GM21576 (cell line): ENCODE data around the gene UCP1.

Source experiments
- ATAC-seq: cut with Tn5 transposase; IDR thresholded peaks from one replicate; pipeline ENCODE4 v1.9.1; 2021; ENCODE audit warnings: mild to moderate bottlenecking, moderate library complexity; ENCODE audit not compliant: unreplicated experiment

Gene UCP1, protein sequence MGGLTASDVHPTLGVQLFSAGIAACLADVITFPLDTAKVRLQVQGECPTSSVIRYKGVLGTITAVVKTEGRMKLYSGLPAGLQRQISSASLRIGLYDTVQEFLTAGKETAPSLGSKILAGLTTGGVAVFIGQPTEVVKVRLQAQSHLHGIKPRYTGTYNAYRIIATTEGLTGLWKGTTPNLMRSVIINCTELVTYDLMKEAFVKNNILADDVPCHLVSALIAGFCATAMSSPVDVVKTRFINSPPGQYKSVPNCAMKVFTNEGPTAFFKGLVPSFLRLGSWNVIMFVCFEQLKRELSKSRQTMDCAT

GRCh38 chr4:140568507-140569306 lies at the start of gene UCP1:
Gene UCP1, minus strand, starts transcription at chr4:140568961. Its CDS starts 232 bp downstream, at chr4:140568729.
- ATAC-seq = no peak

DNA sequence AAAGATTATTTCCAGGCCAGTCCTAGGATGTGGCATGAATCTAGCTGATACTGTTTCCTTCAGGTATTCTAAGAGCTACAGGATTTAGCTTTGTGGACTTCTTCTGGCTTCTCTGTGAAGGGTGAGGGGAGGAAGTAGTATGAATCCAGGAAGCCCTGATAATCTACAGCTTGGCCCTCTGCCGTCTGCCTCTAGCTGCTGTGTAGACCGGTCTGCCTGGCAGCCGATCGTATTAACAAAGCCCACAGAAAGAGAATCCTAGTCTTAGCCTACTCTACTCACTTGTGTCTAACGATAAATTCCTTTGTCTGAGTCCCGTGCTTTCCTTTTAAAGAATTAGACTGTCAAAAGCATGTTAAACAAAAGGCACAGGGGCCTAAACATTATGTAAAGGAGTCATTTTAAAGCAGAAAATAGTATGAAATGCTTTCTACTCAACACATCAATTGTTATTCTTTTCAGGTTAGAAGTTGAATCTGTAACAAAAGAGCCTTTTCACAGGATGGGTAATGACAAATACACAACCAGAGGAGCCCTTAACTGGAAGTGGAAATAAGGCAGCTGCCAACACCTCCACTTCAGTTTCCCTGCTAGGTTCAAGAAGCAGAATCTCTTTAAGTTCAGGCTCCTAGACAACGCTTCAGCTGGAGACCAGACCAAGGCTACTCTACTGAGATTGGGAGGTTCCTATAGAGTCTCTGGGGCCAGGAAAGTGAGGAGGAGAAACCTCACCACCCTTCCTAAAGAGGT lies 48.9 kb upstream of the UCP1 start:
- no peak for ATAC-seq

GRCh38 chr4:140615451-140615850 lies 46.7 kb upstream of the UCP1 start:
- ATAC-seq = no peak

GRCh38 chr4:140612357-140612756 lies 43.6 kb upstream of the UCP1 start:
- no peak for ATAC-seq

- no peak for ATAC-seq
Measured at GRCh38 chr4:140611854-140612253, 43.1 kb upstream of the UCP1 start.

- peak; percentile 77 for ATAC-seq
Measured at GRCh38 chr4:140609548-140610425, 41.0 kb upstream of the UCP1 start.

GRCh38 chr4:140607852-140608251 lies 39.1 kb upstream of the UCP1 start:
- no peak for ATAC-seq

DNA sequence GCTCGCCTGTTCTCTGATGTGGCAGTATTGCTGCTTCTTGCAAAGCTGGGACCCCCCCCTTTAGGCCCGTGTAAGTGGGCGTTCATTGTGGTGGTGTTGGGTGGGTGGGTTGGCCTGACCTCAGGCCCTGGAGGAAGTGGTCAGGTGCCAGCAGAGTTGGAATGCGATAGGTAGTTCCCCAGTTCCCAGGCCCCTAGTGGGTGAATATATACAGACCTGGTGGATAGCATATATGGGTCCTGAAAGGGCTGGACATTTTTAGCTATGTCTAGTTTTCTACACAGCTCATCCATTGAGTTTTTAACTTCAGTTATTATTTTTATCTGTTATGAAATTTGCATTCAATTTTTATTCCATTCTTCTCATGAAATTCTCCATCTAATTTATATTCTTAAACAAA lies 35.8 kb upstream of the UCP1 start:
- ATAC-seq = no peak

DNA sequence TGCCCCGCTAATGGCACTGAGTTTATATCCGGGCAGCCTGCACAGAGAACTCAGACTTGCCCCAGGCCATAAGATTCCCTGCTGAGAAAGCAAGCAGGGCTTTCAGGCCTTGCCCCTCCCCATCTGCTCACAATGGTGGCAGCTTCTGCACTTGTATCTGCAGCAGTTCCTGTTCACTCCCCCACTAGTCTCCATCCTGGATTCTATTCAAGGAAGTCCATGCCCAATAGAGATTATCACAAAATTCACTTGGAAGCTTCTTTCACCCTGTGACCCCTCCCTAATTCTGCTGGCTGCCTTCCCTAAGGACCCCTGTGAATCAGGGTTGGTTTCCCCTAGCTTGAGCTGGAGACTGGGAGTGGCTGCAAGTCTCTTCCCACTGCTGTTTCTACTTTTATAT lies 34.5 kb upstream of the UCP1 start:
- ATAC-seq = no peak

DNA sequence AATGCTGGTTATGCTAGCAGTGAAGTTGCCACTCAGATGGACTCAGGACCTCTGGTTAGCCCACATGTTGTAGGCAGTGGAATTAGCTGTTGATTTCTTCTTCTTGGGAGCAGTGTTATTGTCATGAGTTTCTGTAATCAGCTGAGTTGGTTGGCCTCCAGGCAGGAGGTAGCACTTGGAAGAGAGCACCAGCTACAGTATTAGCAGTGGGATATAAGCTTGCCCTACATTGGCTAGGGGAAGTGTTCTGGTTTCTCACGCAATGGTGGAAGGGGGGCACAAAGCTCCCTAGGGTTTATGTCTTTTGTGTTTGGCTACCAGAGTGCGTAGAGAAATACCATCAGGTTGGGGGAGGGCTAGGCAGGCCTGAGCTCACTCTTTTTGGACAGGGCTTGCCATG lies 34.0 kb upstream of the UCP1 start:
- ATAC-seq = no peak

DNA sequence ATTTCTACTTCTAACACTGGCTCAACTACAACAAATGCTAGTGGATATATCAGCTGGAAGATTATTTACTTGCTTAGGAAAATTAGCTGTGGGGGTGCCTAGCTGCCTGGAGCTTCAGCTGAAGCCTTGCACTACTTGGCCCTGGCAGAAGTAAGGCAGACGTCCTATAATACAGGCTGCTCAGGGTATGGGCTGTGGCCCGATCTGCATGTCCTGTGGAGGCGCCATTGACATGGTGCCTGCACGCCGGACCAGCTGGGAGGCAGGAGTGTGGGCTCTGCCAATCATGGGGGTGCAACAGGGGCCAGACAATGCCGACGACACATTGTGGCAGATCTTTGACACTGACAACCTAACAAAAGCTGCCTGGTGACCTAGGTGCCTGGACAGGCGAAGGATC lies 31.6 kb upstream of the UCP1 start:
- no peak for ATAC-seq

DNA sequence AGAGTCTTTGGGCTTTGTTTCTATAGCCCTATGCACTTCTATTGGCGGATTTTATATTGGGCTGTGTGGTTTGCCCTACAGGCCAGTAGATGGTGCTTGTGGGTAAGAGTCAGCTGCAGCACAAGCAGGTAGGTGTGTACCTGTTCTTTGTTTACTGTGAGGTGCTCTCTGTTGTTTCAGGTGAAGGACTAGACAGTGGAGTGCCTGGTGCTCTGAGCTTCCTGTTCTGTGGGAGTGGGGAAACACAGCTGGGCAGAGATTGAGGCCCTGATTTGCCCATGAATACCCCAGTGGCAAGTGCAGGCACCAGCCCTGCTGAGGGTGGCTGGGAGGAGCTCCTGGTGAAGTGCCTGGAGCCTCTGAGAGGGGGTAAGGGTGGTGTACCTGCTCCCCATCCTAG lies 26.3 kb upstream of the UCP1 start:
- peak; percentile 62 for ATAC-seq

DNA sequence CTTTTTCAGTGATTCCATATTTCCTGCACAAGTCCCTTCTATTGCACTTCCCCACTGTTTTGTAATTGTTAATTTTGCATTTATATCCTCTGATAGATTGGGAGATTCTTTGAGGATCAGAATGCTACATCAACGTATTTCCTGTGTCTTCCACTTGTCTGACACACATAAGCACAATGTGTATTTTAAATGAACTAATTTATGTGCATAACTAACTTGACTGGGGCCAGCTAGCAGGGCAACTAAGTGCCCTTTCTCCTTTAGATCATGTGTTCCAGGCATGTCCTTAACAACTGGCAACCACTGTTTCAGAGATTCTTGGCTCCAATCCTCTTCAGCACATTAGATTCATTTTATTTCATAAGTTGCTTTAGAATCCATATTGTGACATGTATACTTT lies 15.7 kb upstream of the UCP1 start:
- no peak for ATAC-seq

DNA sequence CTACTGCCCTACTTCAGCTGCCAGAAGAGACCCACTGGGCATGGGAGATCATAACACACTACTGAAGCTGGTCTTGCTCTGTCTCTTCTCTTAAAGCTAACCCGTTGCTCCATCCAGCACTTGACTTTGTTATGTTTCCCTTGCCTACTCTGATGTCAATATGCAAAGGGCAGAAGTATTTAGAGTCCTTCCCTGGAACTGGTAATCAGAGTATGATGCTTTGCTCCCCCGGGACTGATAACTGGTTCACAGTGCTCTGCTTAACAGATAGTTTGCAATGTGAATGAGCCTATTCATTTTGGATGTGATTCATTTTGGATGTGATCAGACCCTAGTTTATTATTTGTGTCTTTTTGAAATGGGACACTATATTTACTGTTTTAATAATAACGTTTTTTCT lies 12.3 kb upstream of the UCP1 start:
- ATAC-seq = no peak

GRCh38 chr4:140579278-140579677 lies 10.5 kb upstream of the UCP1 start:
- ATAC-seq = no peak

- no peak for ATAC-seq
Measured at GRCh38 chr4:140575489-140575888, 6.7 kb upstream of the UCP1 start.

- ATAC-seq = no peak
Measured at GRCh38 chr4:140571620-140572019, 2.9 kb upstream of the UCP1 start.

- no peak for ATAC-seq
Measured at GRCh38 chr4:140569307-140569638, 512 bp upstream of the UCP1 start.

DNA sequence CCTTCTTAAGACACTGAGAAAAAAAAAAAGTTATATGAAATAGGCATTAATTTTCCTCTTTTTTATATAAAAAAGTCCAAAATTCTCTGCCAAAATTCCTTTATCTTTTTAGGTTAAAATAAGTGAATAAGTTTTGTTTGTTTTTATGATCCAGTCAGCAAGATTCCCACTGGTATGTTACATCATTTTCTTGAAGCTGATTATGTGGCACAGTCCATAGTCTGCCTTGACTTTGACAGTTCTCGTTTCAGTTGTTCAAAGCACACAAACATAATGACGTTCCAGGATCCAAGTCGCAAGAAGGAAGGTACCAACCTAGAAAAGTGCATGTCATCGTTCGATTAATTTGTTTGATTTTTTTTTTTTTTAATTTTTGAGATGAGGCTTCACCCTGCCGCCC lies 9.1 kb downstream of the UCP1 start:
- no peak for ATAC-seq

DNA sequence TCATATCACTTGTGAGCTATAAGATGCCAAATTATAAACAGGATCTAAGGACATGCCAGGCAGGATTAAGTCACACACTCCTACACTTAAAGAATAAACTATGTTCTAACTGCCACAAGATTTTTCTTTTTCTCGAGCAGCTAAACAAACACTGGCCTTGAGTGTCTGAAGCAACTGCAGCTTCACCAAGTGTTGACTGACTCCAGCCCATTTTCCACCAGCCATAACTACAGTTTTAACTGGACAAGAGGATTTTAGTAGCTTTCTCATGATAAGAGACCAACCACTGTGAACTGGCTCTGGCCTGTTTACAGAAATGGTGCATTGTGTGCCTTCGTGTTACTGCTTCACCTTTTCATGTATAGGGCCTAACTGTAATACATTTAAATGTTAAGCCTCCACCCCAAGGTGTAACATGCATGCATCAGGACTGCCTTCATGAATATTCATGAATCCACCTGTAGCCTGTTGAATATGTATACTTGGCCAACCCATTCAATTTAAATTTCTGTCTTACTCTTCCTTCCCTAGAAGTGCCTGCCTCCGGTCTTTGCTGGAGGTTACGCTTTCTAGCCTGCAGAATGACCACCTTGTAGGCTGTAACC lies 10.8 kb downstream of the UCP1 start:
- ATAC-seq = no peak
